Ovary (tissue), 9 donors: ENCODE measurements around the gene CASP1. TPM values are rescaled to one million over a fixed set of nuclear protein-coding genes. Genes with fewer than 3 reads are reported as not detected.

Source experiments
- DNase-seq, 5 donors: peaks; one replicate each; pipeline ENCODE4 v3.0.0-alpha.2; 2019 to 2020
- H3K27ac ChIP-seq, 2 donors: fragments of 200-600 bp; one replicate each; pipeline versions ENCODE4 v1.5.1 to v1.8.0; 2019 to 2022
- H3K27me3 ChIP-seq: fragments of 200-600 bp; one replicate; pipeline ENCODE4 v1.8.0; 2022
- H3K36me3 ChIP-seq: fragments of 200-600 bp; sonication (generic); one replicate; pipeline ENCODE4 v1.5.1; 2019
- H3K4me1 ChIP-seq: one replicate; pipeline ENCODE4 v1.8.1; 2013; ENCODE audit warnings: mild to moderate bottlenecking, moderate library complexity; ENCODE audit not compliant: insufficient read depth
- H3K4me3 ChIP-seq: fragments of 200-600 bp; sonication (generic); one replicate; pipeline ENCODE4 v1.5.1; 2017
- H3K9me3 ChIP-seq, 2 donors: fragments of 200-600 bp in 1 of 2; sonication (generic) in 1 of 2; one replicate each; pipeline versions ENCODE4 v1.5.1 to v1.8.1; 2013 to 2019; ENCODE audit warnings: mild to moderate bottlenecking in 1 of 2, moderate library complexity in 1 of 2
- EP300 ChIP-seq: sonication (generic); formaldehyde crosslinking; IDR thresholded peaks from one replicate; pipeline ENCODE4 v1.6.1; 2017; ENCODE audit warnings: antibody characterized with exemption
- POLR2A ChIP-seq: fragments of 450-650 bp; IDR thresholded peaks from one replicate; pipeline ENCODE4 v1.6.1; 2017; ENCODE audit warnings: antibody characterized with exemption, mild to moderate bottlenecking, moderate library complexity
- WGBS, 3 donors: extraction: QIAGEN DNeasy Blood & Tissue Kit in 1 of 3; methylation state at CpG; one replicate each; pipeline versions ENCODE4 v1.1.5 to v1.1.7; 2013 to 2017; 5-methylcytosine and 5-hydroxymethylcytosine counted together
- intact Hi-C, 4 donors: fragments of 100-400 bp; cut with DNase I; formaldehyde crosslinking; loops; one replicate each; pipeline versions ENCODE4 v1.11.0 to v1.15.1; 2022 to 2023
- polyA plus RNA-seq, 2 donors: library from polyadenylated mRNA; stranded (reverse); fragments of 200-250 nt in 1 of 2; fragments of 350-450 nt in 1 of 2; fragmentation: Illumina TruSeq in 1 of 2; extraction: RNeasy Lipid Tissue Mini Kit (QIAGEN cat#74804) in 1 of 2; gene quantifications; one replicate each; pipeline ENCODE4 v1.2.3, GENCODE V29; 2013 to 2014
- total RNA-seq, 7 donors: library from RNA; depleted of rRNA in 2 of 7; stranded (reverse); fragments of >200 nt in 2 of 7; fragmentation: NEBNext Ultra II Directional in 3 of 7; extraction: Animal tissue kit (Norgen Biotek cat#: 25700) in 3 of 7; gene quantifications; one replicate each; pipeline versions ENCODE4 v1.1.0 to v1.2.4, GENCODE V29; 2016 to 2023
- TF ChIP-seq, protein P1 (sequence below), 3 donors: fragments of 450-650 bp in 2 of 3; fragments of 200-600 bp in 1 of 3; IDR thresholded peaks; one replicate each; pipeline versions ENCODE4 v1.5.1 to v1.8.0; 2016 to 2022; ENCODE audit warnings: antibody characterized with exemption in 3 of 3, mild to moderate bottlenecking in 1 of 3
- donor health status: DM: no; HTN: no; CAD: no; lungs with moderate emphysema.
- donor health status: DM: no; HTN: no; CAD: no.
- donor health status: Bipolar disorder and iron deficiency.
- donor health status: DM: yes; HTN: yes; CAD: no.
- donor health status: DM: no; HTN: no; CAD: no.
- donor health status: DM: yes; HTN: yes; CAD: no.

The CASP1 gene
- total and polyA plus RNA-seq, 9 donors, result 4.2 to 24.7 (median 12.9) TPM

DNA sequence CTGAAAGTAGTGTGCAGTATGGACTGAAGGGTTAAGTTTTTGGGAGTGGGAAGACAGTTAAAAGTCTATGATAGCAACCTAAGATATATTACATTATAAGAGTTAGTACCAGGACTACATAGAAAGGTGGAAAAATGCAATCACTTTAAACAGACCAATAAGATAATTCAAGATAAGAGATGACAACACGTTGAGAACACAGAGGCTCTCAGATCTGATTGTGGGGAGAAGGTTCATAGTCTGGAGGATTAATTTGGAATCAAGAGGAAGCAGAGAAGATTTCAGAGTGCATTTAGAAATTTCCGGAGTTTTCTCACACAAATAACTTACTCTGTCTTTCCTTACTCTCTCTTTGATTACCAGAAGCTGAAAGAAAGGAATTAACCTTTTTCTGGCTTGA is 12.4 kb downstream of the CASP1 start:
- no peak overlapping the region for H3K4me3 ChIP-seq
- TF ChIP-seq, protein P1, sequence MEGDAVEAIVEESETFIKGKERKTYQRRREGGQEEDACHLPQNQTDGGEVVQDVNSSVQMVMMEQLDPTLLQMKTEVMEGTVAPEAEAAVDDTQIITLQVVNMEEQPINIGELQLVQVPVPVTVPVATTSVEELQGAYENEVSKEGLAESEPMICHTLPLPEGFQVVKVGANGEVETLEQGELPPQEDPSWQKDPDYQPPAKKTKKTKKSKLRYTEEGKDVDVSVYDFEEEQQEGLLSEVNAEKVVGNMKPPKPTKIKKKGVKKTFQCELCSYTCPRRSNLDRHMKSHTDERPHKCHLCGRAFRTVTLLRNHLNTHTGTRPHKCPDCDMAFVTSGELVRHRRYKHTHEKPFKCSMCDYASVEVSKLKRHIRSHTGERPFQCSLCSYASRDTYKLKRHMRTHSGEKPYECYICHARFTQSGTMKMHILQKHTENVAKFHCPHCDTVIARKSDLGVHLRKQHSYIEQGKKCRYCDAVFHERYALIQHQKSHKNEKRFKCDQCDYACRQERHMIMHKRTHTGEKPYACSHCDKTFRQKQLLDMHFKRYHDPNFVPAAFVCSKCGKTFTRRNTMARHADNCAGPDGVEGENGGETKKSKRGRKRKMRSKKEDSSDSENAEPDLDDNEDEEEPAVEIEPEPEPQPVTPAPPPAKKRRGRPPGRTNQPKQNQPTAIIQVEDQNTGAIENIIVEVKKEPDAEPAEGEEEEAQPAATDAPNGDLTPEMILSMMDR (IDR thresholded peaks at IDR 0.05), result no peak
- no peak for TF ChIP-seq EP300
- no peak for TF ChIP-seq POLR2A
- intact Hi-C loops, result no loop called here
- H3K36me3 ChIP-seq, result no peaks in the 10 kb centered on the region
- H3K27me3 ChIP-seq, result no peaks in the 10 kb centered on the region
- H3K27ac ChIP-seq, result no peak overlapping the region
- DNase-seq, result no peak
- H3K4me1 ChIP-seq, result no peaks in the 10 kb centered on the region
- WGBS, 3 donors, result 35 to 44% (median 40%) methylated on average over 2 of the region's 2 CpGs
- H3K9me3 ChIP-seq, result no peaks in the 10 kb centered on the region

DNA sequence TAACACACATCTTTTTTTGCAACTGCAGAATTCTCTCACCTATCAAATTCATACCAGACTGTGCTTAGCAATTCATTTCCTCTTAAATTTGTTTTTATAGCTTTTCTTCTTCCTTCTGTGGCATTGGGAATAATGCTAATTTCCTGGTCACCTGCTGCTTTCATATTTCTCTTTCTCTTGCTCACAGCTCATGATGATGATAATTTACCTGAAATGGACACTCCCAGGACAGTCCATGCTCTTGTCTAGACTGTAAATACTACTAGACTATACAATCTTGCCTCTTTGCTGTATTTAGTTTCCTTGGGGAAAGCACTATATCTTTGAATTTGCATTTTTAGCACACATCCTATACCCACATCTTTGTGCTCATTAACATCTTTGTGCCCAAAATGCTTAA is 27.5 kb downstream of the CASP1 start:
- Histone ChIP-seq H3K36me3 (no peaks in the 10 kb centered on the region), H3K4me3 (no peak overlapping the region), H3K9me3 (no peaks in the 10 kb centered on the region), H3K4me1 (no peaks in the 10 kb centered on the region), H3K27me3 (no peaks in the 10 kb centered on the region), H3K27ac (no peak overlapping the region)
- no peak for DNase-seq
- no peak for TF ChIP-seq EP300
- TF ChIP-seq POLR2A, result no peak
- TF ChIP-seq, protein P1 (IDR thresholded peaks at IDR 0.05), result no peak
- intact Hi-C loops, result no loop called here

DNA sequence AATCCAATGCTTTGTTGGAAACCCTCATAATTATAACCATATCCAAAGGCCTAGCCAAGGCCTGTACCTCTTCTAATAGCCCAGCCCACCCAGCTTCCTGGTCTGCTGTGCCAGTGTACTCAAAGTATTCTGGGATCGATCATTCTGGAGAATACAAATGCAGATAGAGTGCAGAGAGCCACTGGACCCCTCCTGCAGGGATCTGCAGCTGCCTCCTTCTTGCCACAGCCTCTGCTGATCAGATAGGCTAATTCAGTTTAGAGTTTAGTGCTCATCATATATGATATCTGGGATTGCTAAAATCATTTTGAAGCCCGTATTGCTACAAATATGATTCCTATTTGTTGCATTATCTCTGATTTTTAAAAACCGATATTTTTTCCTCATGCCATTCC is 29.5 kb downstream of the CASP1 start:
- intact Hi-C loops, result no loop called here
- no peak for TF ChIP-seq POLR2A
- Histone ChIP-seq H3K4me3 (no peak overlapping the region), H3K9me3 (no peaks in the 10 kb centered on the region), H3K27ac (no peak overlapping the region), H3K4me1 (no peaks in the 10 kb centered on the region), H3K27me3 (no peaks in the 10 kb centered on the region), H3K36me3 (no peaks in the 10 kb centered on the region)
- 75 to 96% (median 89%) methylated on average over 3 of the region's 3 CpGs for WGBS, 3 donors
- no peak for DNase-seq

DNA sequence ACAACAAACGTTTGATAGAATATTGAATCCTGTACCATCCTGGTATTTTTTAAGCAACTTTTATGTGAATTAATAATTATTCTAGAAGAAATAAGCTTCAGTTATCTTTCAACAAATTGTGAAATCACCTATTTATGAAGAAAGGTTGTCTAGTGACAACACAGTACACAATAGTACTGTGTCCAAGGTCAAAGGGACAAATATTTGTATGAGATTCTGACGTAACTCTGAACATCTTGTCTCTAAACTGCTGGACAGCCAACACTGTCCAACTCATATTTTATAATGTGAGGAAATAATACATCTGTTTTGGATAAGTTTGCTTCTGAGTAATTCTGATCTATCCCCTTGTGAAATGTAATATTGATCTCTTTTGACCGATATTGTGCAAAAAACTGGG is 30.9 kb downstream of the CASP1 start:
- 44 to 68% (median 51%) methylated on average over 3 of the region's 3 CpGs for WGBS, 3 donors
- Histone ChIP-seq H3K27me3 (no peaks in the 10 kb centered on the region), H3K4me1 (no peaks in the 10 kb centered on the region), H3K27ac (no peak overlapping the region), H3K9me3 (no peaks in the 10 kb centered on the region), H3K4me3 (no peak overlapping the region), H3K36me3 (no peaks in the 10 kb centered on the region)
- DNase-seq, result no peak
- intact Hi-C loops, result no loop called here
- TF ChIP-seq EP300, result no peak
- no peak for TF ChIP-seq POLR2A
- TF ChIP-seq, protein P1 (IDR thresholded peaks at IDR 0.05), result no peak

DNA sequence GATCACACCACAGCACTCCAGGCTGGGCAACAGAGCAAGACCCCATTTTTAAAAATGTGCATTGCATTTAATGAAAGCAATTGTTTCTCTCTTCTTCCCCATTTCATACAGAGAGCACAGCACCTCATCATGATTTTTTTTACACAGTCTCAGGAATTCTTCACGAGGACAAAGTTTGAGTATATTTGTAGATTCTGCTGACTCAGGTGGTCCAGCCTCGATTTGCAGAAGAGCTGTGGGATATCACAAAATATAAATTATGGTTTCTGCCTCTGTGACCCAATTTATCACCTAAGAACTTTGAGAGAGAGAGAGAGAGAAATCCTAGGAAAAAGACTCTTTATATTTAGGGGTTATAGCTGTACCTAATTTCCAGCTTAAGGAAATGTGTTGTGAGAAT is 31.8 kb downstream of the CASP1 start:
- WGBS, 3 donors, result 48 to 62% (median 53%) methylated on average over 2 of the region's 2 CpGs
- Histone ChIP-seq H3K9me3 (no peaks in the 10 kb centered on the region), H3K36me3 (no peaks in the 10 kb centered on the region), H3K27ac (no peak overlapping the region), H3K27me3 (no peaks in the 10 kb centered on the region), H3K4me1 (no peaks in the 10 kb centered on the region), H3K4me3 (no peak overlapping the region)
- intact Hi-C loops, result no loop called here
- no peak for TF ChIP-seq POLR2A
- DNase-seq, result no peak

DNA sequence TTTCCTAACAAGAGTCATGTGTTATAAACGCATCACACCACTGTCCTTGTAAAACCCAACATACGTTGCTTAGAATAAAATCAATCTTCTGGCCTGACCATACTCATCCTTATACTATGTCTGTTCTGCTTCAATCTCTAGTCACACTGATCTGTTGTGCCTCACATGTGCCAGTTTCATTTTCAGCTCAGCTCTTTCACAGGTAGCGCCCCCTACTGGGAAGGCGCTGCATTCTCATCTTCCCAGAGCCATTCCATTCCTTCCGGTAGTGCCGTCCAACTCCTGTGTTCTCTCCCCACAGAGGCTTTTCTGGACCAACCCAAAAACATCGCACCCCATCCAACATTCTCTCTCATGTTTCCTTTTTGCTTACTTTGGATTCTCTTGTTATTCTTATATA is 34.1 kb downstream of the CASP1 start:
- no peak overlapping the region for H3K27ac ChIP-seq
- TF ChIP-seq POLR2A (no peak), EP300 (no peak)
- TF ChIP-seq, protein P1 (IDR thresholded peaks at IDR 0.05), result no peak
- DNase-seq, result no peak
- no peak overlapping the region for H3K4me3 ChIP-seq
- H3K36me3 ChIP-seq, result no peaks in the 10 kb centered on the region
- 78 to 83% (median 81%) methylated on average over 7 of the region's 7 CpGs for WGBS, 3 donors
- no peaks in the 10 kb centered on the region for H3K9me3 ChIP-seq
- H3K4me1 ChIP-seq, result no peaks in the 10 kb centered on the region
- no peaks in the 10 kb centered on the region for H3K27me3 ChIP-seq
- intact Hi-C loops, result no loop called here
